IMR-90 (cell line): Measurements from ENCODE around the gene MLLT1. TPM values are rescaled to one million over a fixed set of nuclear protein-coding genes. Genes with fewer than 3 reads are reported as not detected.

Source experiments
- CTCF ChIP-seq: conservative IDR thresholded peaks from 2 replicates; pipeline ENCODE4 v1.5.1; 2012; ENCODE audit warnings: mild to moderate bottlenecking, low read depth, low read length, improper control_type of control experiment
- MXI1 ChIP-seq: IDR thresholded peaks from 2 replicates; pipeline ENCODE4 v1.6.1; 2012; ENCODE audit warnings: low read depth, mild to moderate bottlenecking, low read length, moderate library complexity, borderline replicate concordance
- NFE2L2 ChIP-seq: fragments of 150-350 bp; IDR thresholded peaks from 2 replicates; pipeline ENCODE4 v1.6.1; 2016; ENCODE audit warnings: low read depth, mild to moderate bottlenecking, low read length
- RFX5 ChIP-seq: IDR thresholded peaks from 2 replicates; pipeline ENCODE4 v1.8.0; 2012; ENCODE audit warnings: low read depth, mild to moderate bottlenecking, low read length, moderate library complexity
- polyA plus RNA-seq, 3 experiments: library from polyadenylated mRNA; depleted of rRNA; stranded (reverse); fragments of >200 nt; gene quantifications; 2 replicates each; pipeline ENCODE4 v1.2.3, GENCODE V29; 2012; ENCODE audit warnings: low replicate concordance in 1 of 3
- total RNA-seq: library from RNA; depleted of rRNA; stranded (reverse); fragments of >200 nt; gene quantifications from 2 replicates; pipeline ENCODE4 v1.2.3, GENCODE V29; 2012

MLLT1 gene
- total and polyA plus RNA-seq, 2 of the 4 experiments (the other 2 are of a cell fraction) = 1.3 to 30.6 TPM

- TF ChIP-seq CTCF (no peak), MXI1 (no peak), NFE2L2 (no peak), RFX5 (no peak)
Measured at GRCh38 chr19:6264803-6265202, 15.0 kb downstream of the MLLT1 start (continued).
